Measurements from ENCODE around the gene TTC7B. TPM values are rescaled to one million over a fixed set of nuclear protein-coding genes. Genes with fewer than 3 reads are reported as not detected.
A peak's percentile ranks its signal among the peaks of the same experiment; 100 is the strongest.

Gene TTC7B
- total and polyA plus RNA-seq, 2 experiments from 2014 or later = 7.9 to 28.6 TPM

DNA sequence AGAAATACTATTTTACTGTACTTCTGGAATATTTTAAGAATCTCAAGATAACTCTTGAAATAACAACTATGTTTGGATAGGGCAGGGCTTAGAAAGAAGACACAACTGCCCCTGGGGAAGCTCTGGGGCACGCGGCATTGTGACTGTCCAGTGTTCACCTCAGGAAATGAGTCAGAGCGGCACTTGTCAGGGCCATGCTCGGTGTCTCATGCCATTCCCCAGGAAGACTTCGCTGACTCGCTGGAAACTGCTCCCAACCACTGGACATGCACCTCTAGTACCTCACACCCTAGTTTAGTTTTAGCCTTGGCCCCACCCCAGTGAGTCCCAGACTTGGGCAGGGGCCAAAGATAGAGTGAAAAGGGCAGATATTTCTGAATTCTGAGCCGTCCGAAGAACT is 192.0 kb downstream of the TTC7B start:
- no peaks in the 10 kb centered on the region for H3K79me2 ChIP-seq (replicated peaks; ENCODE audit: insufficient read depth)
- H3K27ac Mint-ChIP-seq = peak overlapping the region; percentile 68
- no peaks in the 10 kb centered on the region for H3K36me3 ChIP-seq (ENCODE audit: insufficient read depth)
- no peak overlapping the region for H3K4me3 Mint-ChIP-seq
- H3K4me2 ChIP-seq = no peak overlapping the region
- ATAC-seq (no peak), DNase-seq (ENCODE audit: low spot score) (no peak)
- no peaks in the 10 kb centered on the region; the same call in 2 of the 3 replicates for H3K36me3 Mint-ChIP-seq (ENCODE audit: low read depth)
- no peaks in the 10 kb centered on the region for H3K27me3 ChIP-seq (ENCODE audit: insufficient read depth)
- no peaks in the 10 kb centered on the region for H3K9me3 Mint-ChIP-seq
- no peak overlapping the region for H3K4me3 ChIP-seq
- peaks cover 15% of the 10 kb centered on the region for H3K9me2 ChIP-seq (ENCODE audit: insufficient read depth)
- no peak overlapping the region for H2AFZ ChIP-seq
- H3K4me1 Mint-ChIP-seq = peaks cover 21% of the 10 kb centered on the region
- peaks cover 10% of the 10 kb centered on the region for H3K4me1 ChIP-seq (ENCODE audit: insufficient read depth)
- H3K27me3 Mint-ChIP-seq (ENCODE audit: insufficient read depth, low read depth, poor library complexity) = peaks cover 2% of the 10 kb centered on the region
- peak overlapping the region; percentile 22; the same call in 1 of the 2 replicates for H3K27ac ChIP-seq (ENCODE audit: low read depth)
- H4K20me1 ChIP-seq (replicated peaks; ENCODE audit: insufficient read depth) = no peaks in the 10 kb centered on the region
- H3F3A ChIP-seq (replicated peaks; ENCODE audit: low read depth) = no peaks in the 10 kb centered on the region
- TF ChIP-seq JUNB (IDR thresholded peaks at IDR 0.05; ENCODE audit: unreplicated experiment) = no peak
- no peak for TF ChIP-seq NANOG (IDR thresholded peaks at IDR 0.05; ENCODE audit: borderline replicate concordance)
- TF ChIP-seq ZNF114 (CRISPR knock-in tag; IDR thresholded peaks at IDR 0.05) = no peak
- TF ChIP-seq, protein P1, sequence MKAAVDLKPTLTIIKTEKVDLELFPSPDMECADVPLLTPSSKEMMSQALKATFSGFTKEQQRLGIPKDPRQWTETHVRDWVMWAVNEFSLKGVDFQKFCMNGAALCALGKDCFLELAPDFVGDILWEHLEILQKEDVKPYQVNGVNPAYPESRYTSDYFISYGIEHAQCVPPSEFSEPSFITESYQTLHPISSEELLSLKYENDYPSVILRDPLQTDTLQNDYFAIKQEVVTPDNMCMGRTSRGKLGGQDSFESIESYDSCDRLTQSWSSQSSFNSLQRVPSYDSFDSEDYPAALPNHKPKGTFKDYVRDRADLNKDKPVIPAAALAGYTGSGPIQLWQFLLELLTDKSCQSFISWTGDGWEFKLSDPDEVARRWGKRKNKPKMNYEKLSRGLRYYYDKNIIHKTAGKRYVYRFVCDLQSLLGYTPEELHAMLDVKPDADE (IDR thresholded peaks at IDR 0.05) = no peak
- TF ChIP-seq STAT1 (IDR thresholded peaks at IDR 0.05; ENCODE audit: unreplicated experiment) = no peak
- TF ChIP-seq ZNF331 (CRISPR knock-in tag; IDR thresholded peaks at IDR 0.05; ENCODE audit: low read depth) = no peak

DNA sequence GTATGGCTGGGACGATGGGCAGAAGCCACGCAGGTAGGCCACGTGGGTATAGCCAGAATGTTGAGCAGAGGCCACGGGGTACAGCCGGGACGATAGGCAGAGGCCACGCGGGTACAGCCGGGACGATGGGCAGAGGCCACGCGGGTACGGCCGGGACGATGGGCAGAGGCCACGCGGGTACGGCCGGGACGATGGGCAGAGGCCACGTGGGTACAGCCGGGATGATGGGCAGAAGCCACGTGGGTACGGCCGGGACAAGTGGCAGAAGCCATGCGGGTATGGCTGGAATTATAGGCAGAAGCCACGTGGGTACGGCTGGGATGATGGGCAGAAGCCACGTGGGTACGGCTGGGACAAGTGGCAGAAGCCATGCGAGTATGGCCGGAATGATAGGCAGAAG is 195.0 kb downstream of the TTC7B start:
- Histone ChIP-seq H3K4me1 (ENCODE audit: insufficient read depth) (peaks cover 16% of the 10 kb centered on the region), H3K9me2 (ENCODE audit: insufficient read depth) (peaks cover 15% of the 10 kb centered on the region), H3F3A (replicated peaks; ENCODE audit: low read depth) (no peaks in the 10 kb centered on the region), H3K27ac (ENCODE audit: low read depth) (no peak overlapping the region), H3K4me3 (no peak overlapping the region), H2AFZ (no peak overlapping the region), H3K27me3 (ENCODE audit: insufficient read depth) (no peaks in the 10 kb centered on the region), H3K36me3 (ENCODE audit: insufficient read depth) (no peaks in the 10 kb centered on the region), H4K20me1 (replicated peaks; ENCODE audit: insufficient read depth) (no peaks in the 10 kb centered on the region), H3K79me2 (replicated peaks; ENCODE audit: insufficient read depth) (no peaks in the 10 kb centered on the region), H3K4me2 (no peak overlapping the region)
- no peak for ATAC-seq
- peaks cover 6% of the 10 kb centered on the region for H3K27me3 Mint-ChIP-seq (ENCODE audit: insufficient read depth, low read depth, poor library complexity)
- no peak overlapping the region for H3K27ac Mint-ChIP-seq
- TF ChIP-seq CREB1 (CRISPR knock-in tag; IDR thresholded peaks at IDR 0.05; ENCODE audit: low read depth) (no peak), ZNF331 (CRISPR knock-in tag; IDR thresholded peaks at IDR 0.05; ENCODE audit: low read depth) (no peak)
- DNase-seq (ENCODE audit: low spot score) = no peak
- H3K9me3 Mint-ChIP-seq = no peaks in the 10 kb centered on the region
- peaks cover 27% of the 10 kb centered on the region for H3K4me1 Mint-ChIP-seq
- H3K4me3 Mint-ChIP-seq = no peak overlapping the region
- no peaks in the 10 kb centered on the region; the same call in 2 of the 3 replicates for H3K36me3 Mint-ChIP-seq (ENCODE audit: low read depth)

DNA sequence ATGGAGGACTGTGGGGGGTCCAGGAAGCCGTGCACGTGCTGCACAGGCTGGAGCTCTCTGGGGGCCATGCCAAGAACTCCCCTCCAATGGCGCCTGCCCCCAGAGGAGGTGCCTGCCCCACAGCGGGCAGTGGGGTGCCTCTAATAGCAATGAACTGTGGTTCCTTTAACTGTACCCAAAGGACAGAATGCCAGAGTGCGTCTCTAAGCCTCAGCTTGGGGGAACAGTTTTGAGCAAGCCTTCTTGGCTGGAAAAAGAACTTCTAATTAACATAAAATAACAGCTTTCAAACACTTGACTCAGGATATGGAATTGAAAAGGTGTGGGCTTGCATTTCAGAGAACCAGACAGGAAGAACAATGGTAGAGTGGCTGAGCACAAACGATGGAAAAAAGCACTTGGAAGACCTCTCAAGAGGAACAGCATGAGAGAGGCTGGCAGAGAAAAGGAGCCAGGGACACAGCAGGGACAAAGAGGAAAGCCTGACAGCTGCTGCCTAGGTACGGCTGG is 195.6 kb downstream of the TTC7B start:
- Mint-ChIP-seq H3K4me1 (peaks cover 27% of the 10 kb centered on the region), H3K27ac (no peak overlapping the region), H3K36me3 (ENCODE audit: low read depth) (no peaks in the 10 kb centered on the region; the same call in 2 of the 3 replicates), H3K4me3 (no peak overlapping the region; the same call in 2 of the 3 replicates), H3K9me3 (no peaks in the 10 kb centered on the region), H3K27me3 (ENCODE audit: insufficient read depth, low read depth, poor library complexity) (peaks cover 10% of the 10 kb centered on the region)
- H3K27ac ChIP-seq (ENCODE audit: low read depth) = no peak overlapping the region
- H3K4me3 ChIP-seq = no peak overlapping the region
- no peak for ATAC-seq
- H3K4me2 ChIP-seq = no peak overlapping the region
- H3K79me2 ChIP-seq (replicated peaks; ENCODE audit: insufficient read depth) = no peaks in the 10 kb centered on the region
- peaks cover 22% of the 10 kb centered on the region for H3K4me1 ChIP-seq (ENCODE audit: insufficient read depth)
- H2AFZ ChIP-seq = no peak overlapping the region
- H3K27me3 ChIP-seq (ENCODE audit: insufficient read depth) = no peaks in the 10 kb centered on the region
- no peak for DNase-seq (ENCODE audit: low spot score)
- H3K9me2 ChIP-seq (ENCODE audit: insufficient read depth) = peaks cover 15% of the 10 kb centered on the region
- no peaks in the 10 kb centered on the region for H3F3A ChIP-seq (replicated peaks; ENCODE audit: low read depth)
- H4K20me1 ChIP-seq (replicated peaks; ENCODE audit: insufficient read depth) = no peaks in the 10 kb centered on the region
- H3K36me3 ChIP-seq (ENCODE audit: insufficient read depth) = no peaks in the 10 kb centered on the region
- no peak for TF ChIP-seq JUNB (IDR thresholded peaks at IDR 0.05; ENCODE audit: unreplicated experiment)
- TF ChIP-seq CREB1 (CRISPR knock-in tag; IDR thresholded peaks at IDR 0.05; ENCODE audit: low read depth) = no peak
- TF ChIP-seq POLR2AphosphoS5 (IDR thresholded peaks at IDR 0.05; ENCODE audit: low read depth) = no peak
- TF ChIP-seq, protein P2, sequence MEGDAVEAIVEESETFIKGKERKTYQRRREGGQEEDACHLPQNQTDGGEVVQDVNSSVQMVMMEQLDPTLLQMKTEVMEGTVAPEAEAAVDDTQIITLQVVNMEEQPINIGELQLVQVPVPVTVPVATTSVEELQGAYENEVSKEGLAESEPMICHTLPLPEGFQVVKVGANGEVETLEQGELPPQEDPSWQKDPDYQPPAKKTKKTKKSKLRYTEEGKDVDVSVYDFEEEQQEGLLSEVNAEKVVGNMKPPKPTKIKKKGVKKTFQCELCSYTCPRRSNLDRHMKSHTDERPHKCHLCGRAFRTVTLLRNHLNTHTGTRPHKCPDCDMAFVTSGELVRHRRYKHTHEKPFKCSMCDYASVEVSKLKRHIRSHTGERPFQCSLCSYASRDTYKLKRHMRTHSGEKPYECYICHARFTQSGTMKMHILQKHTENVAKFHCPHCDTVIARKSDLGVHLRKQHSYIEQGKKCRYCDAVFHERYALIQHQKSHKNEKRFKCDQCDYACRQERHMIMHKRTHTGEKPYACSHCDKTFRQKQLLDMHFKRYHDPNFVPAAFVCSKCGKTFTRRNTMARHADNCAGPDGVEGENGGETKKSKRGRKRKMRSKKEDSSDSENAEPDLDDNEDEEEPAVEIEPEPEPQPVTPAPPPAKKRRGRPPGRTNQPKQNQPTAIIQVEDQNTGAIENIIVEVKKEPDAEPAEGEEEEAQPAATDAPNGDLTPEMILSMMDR (conservative IDR thresholded peaks at IDR 0.05; ENCODE audit: low read depth in 2 of 2) = no peak
- no peak for TF ChIP-seq EZH2phosphoT487 (IDR thresholded peaks at IDR 0.05; ENCODE audit: unreplicated experiment)
- TF ChIP-seq STAT1 (IDR thresholded peaks at IDR 0.05; ENCODE audit: unreplicated experiment) = no peak
- no peak for TF ChIP-seq ZNF114 (CRISPR knock-in tag; IDR thresholded peaks at IDR 0.05)
- TF ChIP-seq, protein P1 (IDR thresholded peaks at IDR 0.05) = no peak

Data from GM23338 (cell line).